22Rv1 (cell line): Measurements from ENCODE around the gene CHD9.

Source experiments
- CTCF ChIP-seq: fragments of 450-650 bp; IDR thresholded peaks from 2 replicates; pipeline ENCODE4 v1.5.1; 2017; ENCODE audit warnings: mild to moderate bottlenecking
- ZFX ChIP-seq: fragments of 450-650 bp; IDR thresholded peaks from 2 replicates; pipeline ENCODE4 v1.6.1; 2017; ENCODE audit warnings: antibody characterized with exemption, borderline replicate concordance

GRCh38 chr16:53257001-53257400 is 202.2 kb downstream of the CHD9 start:
- TF ChIP-seq CTCF (no peak), ZFX (no peak)
